Stimulated activated CD4-positive, alpha-beta T cell treated with anti-CD3 and anti-CD28 coated beads, Interleukin-4, amount 100 ng/mL, for 24 hours (primary cell): ENCODE data around the gene TRPM5.
"Not testable (repeated sequence)": the region's sequence is repeated elsewhere in the genome, so short reads cannot be mapped to it uniquely, and the experiment has no call there.

ENCODE experiments used
- DNase-seq: peaks from one replicate; pipeline ENCODE4 v3.0.0-alpha.2; 2020

TRPM5 gene

GRCh38 chr11:2443881-2444820 is at the start of gene TRPM5:
Gene TRPM5, minus strand, starts transcription at chr11:2444514. Its CDS starts 21,478 bp downstream, at chr11:2423036.
- peak; percentile 78 for DNase-seq

GRCh38 chr11:2489083-2489482 is 44.8 kb upstream of the TRPM5 start:
- DNase-seq = no peak

GRCh38 chr11:2488004-2488403 is 43.7 kb upstream of the TRPM5 start:
- no peak for DNase-seq

GRCh38 chr11:2484576-2485125 is 40.3 kb upstream of the TRPM5 start:
- no peak for DNase-seq

GRCh38 chr11:2483426-2483825 is 39.1 kb upstream of the TRPM5 start:
- no peak for DNase-seq

- no peak for DNase-seq
These were observed 38.4 kb upstream of the TRPM5 start for GRCh38 chr11:2482745-2483144.

GRCh38 chr11:2482204-2482603 is 37.9 kb upstream of the TRPM5 start:
- DNase-seq = no peak

- DNase-seq = no peak
These were observed 36.9 kb upstream of the TRPM5 start for GRCh38 chr11:2481253-2481652.

- DNase-seq = no peak
These were observed 36.5 kb upstream of the TRPM5 start for GRCh38 chr11:2480874-2481220.

GRCh38 chr11:2480067-2480873 is 36.0 kb upstream of the TRPM5 start:
- not testable (repeated sequence) for DNase-seq

GRCh38 chr11:2477936-2478335 is 33.6 kb upstream of the TRPM5 start:
- no peak for DNase-seq

- no peak for DNase-seq
These were observed 32.9 kb upstream of the TRPM5 start for GRCh38 chr11:2477254-2477653.

- DNase-seq = no peak
These were observed 31.0 kb upstream of the TRPM5 start for GRCh38 chr11:2475136-2475918.

GRCh38 chr11:2474059-2474901 is 30.0 kb upstream of the TRPM5 start:
- no peak for DNase-seq

- no peak for DNase-seq
These were observed 29.2 kb upstream of the TRPM5 start for GRCh38 chr11:2473361-2474058.

GRCh38 chr11:2472428-2473186 is 28.3 kb upstream of the TRPM5 start:
- no peak for DNase-seq

GRCh38 chr11:2471804-2472096 is 27.4 kb upstream of the TRPM5 start:
- DNase-seq = no peak

GRCh38 chr11:2471048-2471803 is 26.9 kb upstream of the TRPM5 start:
- no peak for DNase-seq

GRCh38 chr11:2470495-2470894 is 26.2 kb upstream of the TRPM5 start:
- no peak for DNase-seq
